HG03457 (cell line): Measurements from ENCODE around the gene PLXNA4.
"Not testable (repeated sequence)": the region's sequence is repeated elsewhere in the genome, so short reads cannot be mapped to it uniquely, and the experiment has no call there.

Source experiments
- ATAC-seq: cut with Tn5 transposase; IDR thresholded peaks from one replicate; pipeline ENCODE4 v1.9.1; 2021; ENCODE audit warnings: moderate number of reproducible peaks; ENCODE audit not compliant: unreplicated experiment

PLXNA4 gene

GRCh38 chr7:132398253-132398925 lies 177.9 kb downstream of the PLXNA4 start:
- ATAC-seq = no peak

DNA sequence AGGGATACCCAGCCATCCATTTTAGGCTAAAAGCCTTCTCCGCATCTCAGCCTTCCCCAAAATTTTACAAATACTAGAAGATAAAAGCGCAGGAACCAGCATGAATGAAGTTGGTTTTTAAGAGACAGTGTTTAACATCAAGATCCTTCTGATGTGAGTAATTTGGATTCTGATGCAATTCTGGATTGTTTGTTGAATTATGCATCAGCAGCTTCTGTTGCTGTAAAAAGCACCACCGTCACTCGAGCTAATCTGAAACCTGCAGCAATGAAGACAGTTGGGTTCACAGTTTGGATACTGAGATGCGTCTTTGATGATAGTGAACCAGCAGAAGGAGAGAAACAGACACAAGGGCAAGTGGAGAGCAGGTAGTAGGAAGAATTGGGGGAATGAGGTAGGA lies 179.2 kb downstream of the PLXNA4 start:
- ATAC-seq = no peak

GRCh38 chr7:132395361-132395760 lies 180.9 kb downstream of the PLXNA4 start:
- no peak for ATAC-seq

- ATAC-seq = no peak
Measured at GRCh38 chr7:132394283-132395198, 181.7 kb downstream of the PLXNA4 start.

- ATAC-seq = no peak
Measured at GRCh38 chr7:132393789-132394261, 182.4 kb downstream of the PLXNA4 start.

- ATAC-seq = no peak
Measured at GRCh38 chr7:132392713-132393112, 183.6 kb downstream of the PLXNA4 start.

DNA sequence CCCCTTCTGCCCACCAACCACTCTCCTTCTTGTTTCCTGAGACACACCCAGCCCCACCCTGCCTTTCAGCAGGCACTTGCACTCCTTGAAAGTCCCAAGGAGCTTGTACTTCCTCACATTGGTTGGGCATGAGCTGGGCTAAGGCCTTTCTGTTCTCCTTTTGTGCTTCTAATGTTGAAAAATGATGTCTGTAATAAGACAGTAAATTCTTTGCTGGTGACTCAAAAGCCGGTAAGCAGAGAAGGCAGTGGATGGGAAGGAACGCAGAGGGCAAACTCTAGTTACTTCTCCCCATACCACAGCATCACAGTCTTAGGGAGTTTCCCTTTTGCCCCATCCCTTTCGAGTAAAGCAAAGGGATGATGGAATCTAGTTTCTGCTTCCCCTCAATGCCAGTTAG lies 185.6 kb downstream of the PLXNA4 start:
- no peak for ATAC-seq

- ATAC-seq = not testable (repeated sequence)
Measured at GRCh38 chr7:132390049-132390448, 186.2 kb downstream of the PLXNA4 start.

GRCh38 chr7:132388688-132389087 lies 187.6 kb downstream of the PLXNA4 start:
- ATAC-seq = no peak

- no peak for ATAC-seq
Measured at GRCh38 chr7:132387596-132387995, 188.7 kb downstream of the PLXNA4 start.

GRCh38 chr7:132386201-132386681 lies 190.0 kb downstream of the PLXNA4 start:
- ATAC-seq = no peak

GRCh38 chr7:132383962-132384361 lies 192.3 kb downstream of the PLXNA4 start:
- ATAC-seq = no peak

GRCh38 chr7:132381742-132382472 lies 194.4 kb downstream of the PLXNA4 start:
- no peak for ATAC-seq

- no peak for ATAC-seq
Measured at GRCh38 chr7:132380059-132380458, 196.2 kb downstream of the PLXNA4 start.

- no peak for ATAC-seq
Measured at GRCh38 chr7:132379292-132379691, 197.0 kb downstream of the PLXNA4 start.

DNA sequence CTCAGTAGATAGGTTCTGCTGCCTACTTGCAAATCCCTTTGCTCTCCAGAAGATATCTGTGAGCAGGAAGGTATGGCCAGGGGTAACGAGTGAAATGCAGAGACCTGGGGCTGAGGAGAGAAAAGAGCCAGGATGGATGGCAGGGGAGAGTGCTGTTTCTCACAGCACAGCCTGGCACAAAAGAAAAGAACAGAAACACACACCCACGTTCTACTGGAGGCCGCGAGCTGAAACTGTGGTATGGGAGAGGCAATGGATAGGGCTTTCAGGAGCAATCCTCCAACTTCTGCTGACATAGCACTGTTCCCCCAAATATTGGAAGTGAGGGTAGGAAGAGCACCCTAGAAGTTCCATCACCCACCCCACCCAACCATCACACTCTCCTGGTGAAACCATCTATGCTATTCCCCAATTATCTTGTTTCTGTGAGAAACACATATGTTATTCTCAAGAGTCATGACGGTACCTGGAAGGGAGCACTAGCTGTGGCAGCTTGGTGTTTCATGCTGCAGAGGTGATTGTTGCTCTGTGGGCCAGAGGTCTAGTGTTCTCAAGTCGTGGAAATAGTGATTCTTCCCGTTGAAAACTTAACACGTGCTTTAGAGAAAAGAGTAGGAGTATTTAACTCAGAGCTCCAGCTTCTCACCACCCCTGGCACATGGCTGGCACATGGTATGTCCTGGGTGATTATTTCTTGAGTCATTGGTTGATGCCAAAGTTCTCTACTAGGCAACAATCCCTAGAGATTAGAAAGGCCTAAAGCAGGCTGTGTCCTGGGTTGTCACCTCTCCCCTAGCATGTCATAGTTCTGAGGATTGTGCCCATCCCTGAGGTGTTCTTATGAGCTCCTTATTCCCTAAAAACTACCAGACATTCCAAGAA lies 198.3 kb downstream of the PLXNA4 start:
- no peak for ATAC-seq

GRCh38 chr7:132377015-132377414 lies 199.3 kb downstream of the PLXNA4 start:
- no peak for ATAC-seq

GRCh38 chr7:132376361-132377013 lies 199.8 kb downstream of the PLXNA4 start:
- no peak for ATAC-seq

GRCh38 chr7:132373879-132374278 lies 202.4 kb downstream of the PLXNA4 start:
- no peak for ATAC-seq

- ATAC-seq = no peak
Measured at GRCh38 chr7:132373041-132373440, 203.2 kb downstream of the PLXNA4 start.
